ENCODE data around the gene ACSM5. TPM values are rescaled to one million over a fixed set of nuclear protein-coding genes. Genes with fewer than 3 reads are reported as not detected.
"Not testable (repeated sequence)": the region's sequence is repeated elsewhere in the genome, so short reads cannot be mapped to it uniquely, and the experiment has no call there.

Gene ACSM5
- total RNA-seq, 1 experiment from 2014 or later, result not detected

DNA sequence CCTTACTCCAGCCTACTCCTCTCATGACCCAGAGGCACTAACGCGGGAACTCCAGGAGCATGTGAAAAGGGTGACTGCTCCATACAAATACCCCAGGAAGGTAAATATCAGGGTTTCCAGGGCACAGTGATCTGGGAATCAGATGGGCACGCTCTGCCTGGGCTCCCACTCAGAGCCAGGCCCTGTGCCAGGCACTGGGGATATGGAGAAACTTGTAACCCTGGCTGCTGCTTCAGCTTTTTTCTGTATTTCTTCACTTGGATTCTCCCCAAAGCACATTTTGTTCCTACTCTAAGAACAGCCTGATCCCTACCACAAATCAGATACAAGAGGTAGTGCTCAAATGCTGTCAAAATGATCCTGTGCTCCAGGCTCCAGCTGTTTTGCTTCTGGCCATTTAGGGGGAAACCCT lies 30.5 kb downstream of the ACSM5 start:
- H3K36me3 ChIP-seq (ENCODE audit: insufficient read depth, low read length, poor library complexity, severe bottlenecking); H3K9me3 ChIP-seq (ENCODE audit: low read depth, low read length, poor library complexity, severe bottlenecking); intact Hi-C loops (cut with micrococcal nuclease; ENCODE audit: unreplicated experiment); CTCF ChIA-PET; H3K27me3 ChIP-seq (replicated peaks; ENCODE audit: insufficient read depth, low read depth, low read length, poor library complexity); H3K27ac ChIP-seq (ENCODE audit: low read depth, low read length, poor library complexity, severe bottlenecking); H3K4me1 ChIP-seq (ENCODE audit: insufficient read depth, low read length, poor library complexity, severe bottlenecking); DNase-seq (ENCODE audit: low spot score); BruUV-seq (replicated peaks); H3K4me3 ChIP-seq (ENCODE audit: low read depth, low read length, poor library complexity, severe bottlenecking); POLR2A ChIA-PET (ENCODE audit: low non-redundant PET): not testable (repeated sequence)

GRCh38 chr16:20440731-20441130 lies 31.4 kb downstream of the ACSM5 start:
- H3K4me3 ChIP-seq (ENCODE audit: low read depth, low read length, poor library complexity, severe bottlenecking); H3K36me3 ChIP-seq (ENCODE audit: insufficient read depth, low read length, poor library complexity, severe bottlenecking); BruUV-seq (replicated peaks); H3K4me1 ChIP-seq (ENCODE audit: insufficient read depth, low read length, poor library complexity, severe bottlenecking); intact Hi-C loops (cut with micrococcal nuclease; ENCODE audit: unreplicated experiment); DNase-seq (ENCODE audit: low spot score); POLR2A ChIA-PET (ENCODE audit: low non-redundant PET); H3K27ac ChIP-seq (ENCODE audit: low read depth, low read length, poor library complexity, severe bottlenecking); H3K9me3 ChIP-seq (ENCODE audit: low read depth, low read length, poor library complexity, severe bottlenecking); H3K27me3 ChIP-seq (replicated peaks; ENCODE audit: insufficient read depth, low read depth, low read length, poor library complexity): not testable (repeated sequence)
- CTCF ChIA-PET, result interaction anchor here (0.6 kb wide), 1 partner anchor 332 kb away, joined by 3 read pairs; no protein-coding TSS in a partner anchor

DNA sequence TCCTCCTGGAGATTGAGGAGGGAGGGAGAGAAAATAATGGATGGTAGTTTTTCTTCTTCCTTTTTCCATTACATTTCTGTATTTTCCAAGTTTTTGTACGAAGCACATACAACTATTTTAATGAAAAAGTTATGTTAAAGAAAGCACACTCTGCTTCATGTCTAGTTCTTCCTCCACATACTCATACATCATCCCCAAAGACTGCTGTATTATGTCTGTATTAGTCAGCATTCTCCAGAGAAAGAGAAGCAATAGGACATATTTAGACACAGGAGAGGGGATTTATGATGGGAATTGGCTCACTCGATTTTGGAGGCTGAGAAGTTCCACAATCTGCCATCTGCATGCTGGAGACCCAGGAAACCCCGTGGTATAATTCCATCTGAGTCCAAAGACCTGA lies 31.9 kb downstream of the ACSM5 start:
- BruUV-seq (replicated peaks), result no TSS peak
- Histone ChIP-seq H3K27me3 (replicated peaks; ENCODE audit: insufficient read depth, low read depth, low read length, poor library complexity) (no peaks in the 10 kb centered on the region), H3K9me3 (ENCODE audit: low read depth, low read length, poor library complexity, severe bottlenecking) (no peaks in the 10 kb centered on the region), H3K27ac (ENCODE audit: low read depth, low read length, poor library complexity, severe bottlenecking) (no peak overlapping the region), H3K4me1 (ENCODE audit: insufficient read depth, low read length, poor library complexity, severe bottlenecking) (no peaks in the 10 kb centered on the region), H3K36me3 (ENCODE audit: insufficient read depth, low read length, poor library complexity, severe bottlenecking) (no peaks in the 10 kb centered on the region), H3K4me3 (ENCODE audit: low read depth, low read length, poor library complexity, severe bottlenecking) (no peak overlapping the region)
- POLR2A ChIA-PET (ENCODE audit: low non-redundant PET), result no interaction called here
- TF ChIP-seq, protein P1, sequence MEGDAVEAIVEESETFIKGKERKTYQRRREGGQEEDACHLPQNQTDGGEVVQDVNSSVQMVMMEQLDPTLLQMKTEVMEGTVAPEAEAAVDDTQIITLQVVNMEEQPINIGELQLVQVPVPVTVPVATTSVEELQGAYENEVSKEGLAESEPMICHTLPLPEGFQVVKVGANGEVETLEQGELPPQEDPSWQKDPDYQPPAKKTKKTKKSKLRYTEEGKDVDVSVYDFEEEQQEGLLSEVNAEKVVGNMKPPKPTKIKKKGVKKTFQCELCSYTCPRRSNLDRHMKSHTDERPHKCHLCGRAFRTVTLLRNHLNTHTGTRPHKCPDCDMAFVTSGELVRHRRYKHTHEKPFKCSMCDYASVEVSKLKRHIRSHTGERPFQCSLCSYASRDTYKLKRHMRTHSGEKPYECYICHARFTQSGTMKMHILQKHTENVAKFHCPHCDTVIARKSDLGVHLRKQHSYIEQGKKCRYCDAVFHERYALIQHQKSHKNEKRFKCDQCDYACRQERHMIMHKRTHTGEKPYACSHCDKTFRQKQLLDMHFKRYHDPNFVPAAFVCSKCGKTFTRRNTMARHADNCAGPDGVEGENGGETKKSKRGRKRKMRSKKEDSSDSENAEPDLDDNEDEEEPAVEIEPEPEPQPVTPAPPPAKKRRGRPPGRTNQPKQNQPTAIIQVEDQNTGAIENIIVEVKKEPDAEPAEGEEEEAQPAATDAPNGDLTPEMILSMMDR (conservative IDR thresholded peaks at IDR 0.05; ENCODE audit: low read depth, low read length), result no peak
- TF ChIP-seq EZH2 (IDR thresholded peaks at IDR 0.05; ENCODE audit: borderline replicate concordance, low read depth, low read length, poor library complexity, severe bottlenecking), result no peak
- CTCF ChIA-PET, result interaction anchor here (0.6 kb wide), 1 partner anchor 333 kb away, joined by 3 read pairs; no protein-coding TSS in a partner anchor
- intact Hi-C loops (cut with micrococcal nuclease; ENCODE audit: unreplicated experiment), result no loop called here
- DNase-seq (ENCODE audit: low spot score), result no peak

- H3K9me3 ChIP-seq (ENCODE audit: low read depth, low read length, poor library complexity, severe bottlenecking); H3K4me1 ChIP-seq (ENCODE audit: insufficient read depth, low read length, poor library complexity, severe bottlenecking); H3K27ac ChIP-seq (ENCODE audit: low read depth, low read length, poor library complexity, severe bottlenecking); H3K27me3 ChIP-seq (replicated peaks; ENCODE audit: insufficient read depth, low read depth, low read length, poor library complexity); H3K4me3 ChIP-seq (ENCODE audit: low read depth, low read length, poor library complexity, severe bottlenecking); intact Hi-C loops (cut with micrococcal nuclease; ENCODE audit: unreplicated experiment); POLR2A ChIA-PET (ENCODE audit: low non-redundant PET); H3K36me3 ChIP-seq (ENCODE audit: insufficient read depth, low read length, poor library complexity, severe bottlenecking); CTCF ChIA-PET; BruUV-seq (replicated peaks); DNase-seq (ENCODE audit: low spot score): not testable (repeated sequence)
Observed at GRCh38 chr16:20441859-20442258, 32.5 kb downstream of the ACSM5 start.

DNA sequence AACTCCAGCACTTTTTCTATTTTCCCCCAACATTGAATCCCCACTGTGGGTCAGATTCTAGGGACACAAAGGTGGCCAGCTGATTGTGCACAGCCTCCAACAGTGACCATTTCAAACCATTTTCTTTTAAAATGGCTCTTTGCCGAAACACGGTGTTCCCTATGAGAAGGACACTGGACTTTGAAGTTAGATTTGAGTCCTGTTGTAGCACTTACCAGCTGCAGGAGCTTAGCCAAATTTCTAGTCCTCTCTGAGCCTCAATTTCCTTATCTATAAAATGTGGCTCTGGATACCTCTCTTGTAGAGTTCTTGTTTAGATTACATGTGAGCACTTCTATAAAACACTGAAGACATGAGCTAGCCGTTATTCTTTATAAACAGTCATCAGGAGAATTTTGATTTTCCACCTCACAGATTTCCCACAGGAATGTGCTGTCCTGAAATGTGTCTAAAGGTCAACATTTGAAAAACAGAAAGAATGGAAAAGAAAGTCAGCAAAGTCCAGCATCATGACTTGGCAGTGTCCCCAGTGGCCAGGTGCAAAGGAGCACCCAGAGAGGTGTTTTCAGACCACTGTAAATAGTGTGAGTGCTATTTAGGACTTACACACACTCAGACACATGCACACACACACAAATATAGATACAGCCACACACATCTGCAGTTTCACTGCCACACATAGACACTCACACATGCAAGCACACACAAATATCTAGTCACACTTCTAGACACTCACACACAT lies 37.5 kb downstream of the ACSM5 start:
- intact Hi-C loops (cut with micrococcal nuclease; ENCODE audit: unreplicated experiment); H3K27me3 ChIP-seq (replicated peaks; ENCODE audit: insufficient read depth, low read depth, low read length, poor library complexity); DNase-seq (ENCODE audit: low spot score); H3K4me1 ChIP-seq (ENCODE audit: insufficient read depth, low read length, poor library complexity, severe bottlenecking); CTCF ChIA-PET; H3K36me3 ChIP-seq (ENCODE audit: insufficient read depth, low read length, poor library complexity, severe bottlenecking); BruUV-seq (replicated peaks); H3K9me3 ChIP-seq (ENCODE audit: low read depth, low read length, poor library complexity, severe bottlenecking); H3K27ac ChIP-seq (ENCODE audit: low read depth, low read length, poor library complexity, severe bottlenecking); H3K4me3 ChIP-seq (ENCODE audit: low read depth, low read length, poor library complexity, severe bottlenecking); POLR2A ChIA-PET (ENCODE audit: low non-redundant PET): not testable (repeated sequence)

GRCh38 chr16:20451364-20451763 lies 42.0 kb downstream of the ACSM5 start, which contains the start of gene ACSM2A:
Gene ACSM2A, plus strand, starts transcription at chr16:20451521. Its CDS starts 8,594 bp downstream, at chr16:20460115.
- BruUV-seq (replicated peaks); CTCF ChIA-PET; DNase-seq (ENCODE audit: low spot score); H3K4me1 ChIP-seq (ENCODE audit: insufficient read depth, low read length, poor library complexity, severe bottlenecking); H3K27ac ChIP-seq (ENCODE audit: low read depth, low read length, poor library complexity, severe bottlenecking); H3K27me3 ChIP-seq (replicated peaks; ENCODE audit: insufficient read depth, low read depth, low read length, poor library complexity); H3K4me3 ChIP-seq (ENCODE audit: low read depth, low read length, poor library complexity, severe bottlenecking); H3K36me3 ChIP-seq (ENCODE audit: insufficient read depth, low read length, poor library complexity, severe bottlenecking); POLR2A ChIA-PET (ENCODE audit: low non-redundant PET); H3K9me3 ChIP-seq (ENCODE audit: low read depth, low read length, poor library complexity, severe bottlenecking); intact Hi-C loops (cut with micrococcal nuclease; ENCODE audit: unreplicated experiment): not testable (repeated sequence)

DNA sequence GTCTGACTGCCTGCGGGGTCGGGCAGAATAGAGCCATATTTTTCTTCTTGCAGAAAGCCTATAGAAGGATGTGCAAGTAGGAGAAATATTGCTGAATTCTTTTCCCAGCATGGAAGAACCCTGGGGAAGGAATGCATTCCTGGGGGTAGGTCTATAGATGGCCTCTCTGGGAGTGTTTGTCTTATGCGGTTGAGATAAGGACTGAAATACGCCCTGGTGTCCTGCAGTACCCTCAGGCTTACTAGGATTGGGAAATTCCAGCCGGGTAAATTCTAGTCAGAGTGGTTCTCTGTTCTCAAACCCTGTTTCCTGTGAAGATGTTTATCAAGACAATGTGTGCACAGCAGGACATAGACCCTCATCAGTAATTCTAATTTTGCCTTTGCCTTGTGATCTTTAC lies 44.3 kb downstream of the ACSM5 start:
- H3K4me3 ChIP-seq (ENCODE audit: low read depth, low read length, poor library complexity, severe bottlenecking); H3K27me3 ChIP-seq (replicated peaks; ENCODE audit: insufficient read depth, low read depth, low read length, poor library complexity); H3K27ac ChIP-seq (ENCODE audit: low read depth, low read length, poor library complexity, severe bottlenecking); POLR2A ChIA-PET (ENCODE audit: low non-redundant PET); DNase-seq (ENCODE audit: low spot score); H3K36me3 ChIP-seq (ENCODE audit: insufficient read depth, low read length, poor library complexity, severe bottlenecking); intact Hi-C loops (cut with micrococcal nuclease; ENCODE audit: unreplicated experiment); CTCF ChIA-PET; BruUV-seq (replicated peaks); H3K4me1 ChIP-seq (ENCODE audit: insufficient read depth, low read length, poor library complexity, severe bottlenecking); H3K9me3 ChIP-seq (ENCODE audit: low read depth, low read length, poor library complexity, severe bottlenecking): not testable (repeated sequence)

Measured in A673 (cell line).